Panc1 (cell line): ENCODE results near the gene SUV39H1. TPM values are rescaled to one million over a fixed set of nuclear protein-coding genes. Genes with fewer than 3 reads are reported as not detected.

Experiments used
- ATAC-seq: fragments of 200-7000 bp; cut with Tn5 transposase; 2 replicates; pipeline ENCODE4 v1.9.1; 2020; ENCODE audit warnings: mild to moderate bottlenecking, moderate library complexity
- BruUV-seq: library from RNA; stranded (reverse); fragments of 400-500 nt; replicated peaks from 2 replicates; lab custom pipeline; 2021; lab: Mats Ljungman, UMichigan
- CTCF ChIA-PET: fragments of 300-600 bp; sonication (Branson Sonifier 250); formaldehyde crosslinking; loops from one replicate; lab custom pipeline; 2022; ENCODE audit warnings: antibody characterized with exemption; lab: Charles Lee
- POLR2A ChIA-PET: fragments of 300-600 bp; sonication (Branson Sonifier 250); formaldehyde crosslinking; loops from one replicate; lab custom pipeline; 2022; ENCODE audit warnings: antibody characterized with exemption; lab: Charles Lee
- DNase-seq: peaks from one replicate; pipeline ENCODE4 v3.0.0-alpha.2; 2010; ENCODE audit warnings: low read depth, low spot score
- H3K27ac ChIP-seq: 2 replicates; pipeline ENCODE4 v1.5.1; 2011; ENCODE audit warnings: mild to moderate bottlenecking, low read length, inconsistent platforms
- H3K27me3 ChIP-seq: fragments of 200-500 bp; sonication (Bioruptor generic); 2 replicates; pipeline ENCODE4 v1.6.0; 2014; ENCODE audit warnings: low read length, inconsistent platforms; ENCODE audit not compliant: control insufficient read depth, insufficient read depth
- H3K36me3 ChIP-seq: fragments of 200-500 bp; sonication (Bioruptor generic); 2 replicates; pipeline ENCODE4 v1.5.1; 2014; ENCODE audit warnings: inconsistent platforms, mild to moderate bottlenecking, low read length, moderate library complexity; ENCODE audit not compliant: control insufficient read depth, insufficient read depth
- H3K4me1 ChIP-seq: 2 replicates; pipeline ENCODE4 v1.5.1; 2011; ENCODE audit warnings: inconsistent platforms, mild to moderate bottlenecking, low read length, moderate library complexity; ENCODE audit not compliant: control insufficient read depth, insufficient read depth
- H3K4me3 ChIP-seq, 2 experiments: 2 replicates each; pipeline ENCODE4 v1.5.1; 2011 to 2012; ENCODE audit warnings: low read depth in 2 of 2, low read length in 2 of 2, mild to moderate bottlenecking in 2 of 2, inconsistent platforms in 1 of 2, moderate library complexity in 1 of 2
- H3K9me3 ChIP-seq: fragments of 200-500 bp; sonication (Bioruptor generic); 2 replicates; pipeline ENCODE4 v1.5.1; 2014; ENCODE audit warnings: low read depth, mild to moderate bottlenecking, inconsistent platforms, low read length, moderate library complexity; ENCODE audit not compliant: control insufficient read depth, insufficient read depth
- POLR2AphosphoS5 ChIP-seq: IDR thresholded peaks from 2 replicates; pipeline ENCODE4 v1.6.1; 2012; ENCODE audit warnings: mild to moderate bottlenecking, low read depth, low read length, moderate library complexity
- SIN3A ChIP-seq: IDR thresholded peaks from 2 replicates; pipeline ENCODE4 v1.6.1; 2012; ENCODE audit warnings: low read depth, mild to moderate bottlenecking, low read length, moderate library complexity, borderline replicate concordance; ENCODE audit not compliant: insufficient read depth
- TCF7L2 ChIP-seq: IDR thresholded peaks from 2 replicates; pipeline ENCODE4 v1.6.1; 2011; ENCODE audit warnings: mild to moderate bottlenecking, low read depth, low read length, inconsistent platforms
- in situ Hi-C: cut with HindIII; loops from 2 replicates; pipeline ENCODE4 v1.10.0; 2016; ENCODE audit warnings: low sequenced_read_pairs, low pct_unique_long_range_greater_than_20kb
- intact Hi-C: fragments of 100-400 bp; cut with micrococcal nuclease; formaldehyde crosslinking; loops from one replicate; pipeline ENCODE4 v1.10.0; 2022; ENCODE audit not compliant: unreplicated experiment
- total RNA-seq: library from RNA; stranded (reverse); gene quantifications from one replicate; pipeline ENCODE4 v1.2.1, GENCODE V29; 2021; ENCODE audit not compliant: unreplicated experiment
- TF ChIP-seq, protein P1 (sequence below), 2 experiments: IDR thresholded peaks; 2 replicates each; pipeline ENCODE4 v1.6.1; 2011 to 2012; ENCODE audit warnings: low read depth in 2 of 2, control low read depth in 1 of 2, low read length in 1 of 2, mild to moderate bottlenecking in 1 of 2, moderate library complexity in 1 of 2; ENCODE audit not compliant: insufficient read depth in 1 of 2
- TF ChIP-seq, protein P2 (sequence below): fragments of 450-650 bp; IDR thresholded peaks from 2 replicates; pipeline ENCODE4 v1.5.1; 2017; ENCODE audit warnings: mild to moderate bottlenecking

Gene SUV39H1
- total RNA-seq, 1 experiment from 2014 or later: 25.6 TPM

GRCh38 chrX:48709522-48710112 is 13.1 kb downstream of the SUV39H1 start:
- CTCF ChIA-PET: interaction anchor here (0.6 kb wide), 1 partner anchor 23 kb away, joined by 3 read pairs; no protein-coding TSS in a partner anchor
- DNase-seq (no peak), ATAC-seq (no peak)
- Histone ChIP-seq H3K36me3 (no peaks in the 10 kb centered on the region), H3K27me3 (no peaks in the 10 kb centered on the region), H3K9me3 (no peaks in the 10 kb centered on the region), H3K4me3 (no peak overlapping the region), H3K4me1 (no peaks in the 10 kb centered on the region), H3K27ac (no peak overlapping the region)
- no TSS peak for BruUV-seq
- in situ Hi-C loops (no loop called here), intact Hi-C loops (no loop called here)
- POLR2A ChIA-PET: interaction anchor here (0.5 kb wide), 1 partner anchor 248 kb away, joined by 6 read pairs; no protein-coding TSS in a partner anchor
- TF ChIP-seq SIN3A: no peak
- TF ChIP-seq TCF7L2: no peak
- TF ChIP-seq, protein P1, sequence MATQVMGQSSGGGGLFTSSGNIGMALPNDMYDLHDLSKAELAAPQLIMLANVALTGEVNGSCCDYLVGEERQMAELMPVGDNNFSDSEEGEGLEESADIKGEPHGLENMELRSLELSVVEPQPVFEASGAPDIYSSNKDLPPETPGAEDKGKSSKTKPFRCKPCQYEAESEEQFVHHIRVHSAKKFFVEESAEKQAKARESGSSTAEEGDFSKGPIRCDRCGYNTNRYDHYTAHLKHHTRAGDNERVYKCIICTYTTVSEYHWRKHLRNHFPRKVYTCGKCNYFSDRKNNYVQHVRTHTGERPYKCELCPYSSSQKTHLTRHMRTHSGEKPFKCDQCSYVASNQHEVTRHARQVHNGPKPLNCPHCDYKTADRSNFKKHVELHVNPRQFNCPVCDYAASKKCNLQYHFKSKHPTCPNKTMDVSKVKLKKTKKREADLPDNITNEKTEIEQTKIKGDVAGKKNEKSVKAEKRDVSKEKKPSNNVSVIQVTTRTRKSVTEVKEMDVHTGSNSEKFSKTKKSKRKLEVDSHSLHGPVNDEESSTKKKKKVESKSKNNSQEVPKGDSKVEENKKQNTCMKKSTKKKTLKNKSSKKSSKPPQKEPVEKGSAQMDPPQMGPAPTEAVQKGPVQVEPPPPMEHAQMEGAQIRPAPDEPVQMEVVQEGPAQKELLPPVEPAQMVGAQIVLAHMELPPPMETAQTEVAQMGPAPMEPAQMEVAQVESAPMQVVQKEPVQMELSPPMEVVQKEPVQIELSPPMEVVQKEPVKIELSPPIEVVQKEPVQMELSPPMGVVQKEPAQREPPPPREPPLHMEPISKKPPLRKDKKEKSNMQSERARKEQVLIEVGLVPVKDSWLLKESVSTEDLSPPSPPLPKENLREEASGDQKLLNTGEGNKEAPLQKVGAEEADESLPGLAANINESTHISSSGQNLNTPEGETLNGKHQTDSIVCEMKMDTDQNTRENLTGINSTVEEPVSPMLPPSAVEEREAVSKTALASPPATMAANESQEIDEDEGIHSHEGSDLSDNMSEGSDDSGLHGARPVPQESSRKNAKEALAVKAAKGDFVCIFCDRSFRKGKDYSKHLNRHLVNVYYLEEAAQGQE (IDR thresholded peaks at IDR 0.05; ENCODE audit: insufficient read depth in 1 of 2, low read depth in 2 of 2, low read length in 1 of 2): no peak
- TF ChIP-seq POLR2AphosphoS5: no peak; the same call in 1 of the 2 replicates
- TF ChIP-seq, protein P2, sequence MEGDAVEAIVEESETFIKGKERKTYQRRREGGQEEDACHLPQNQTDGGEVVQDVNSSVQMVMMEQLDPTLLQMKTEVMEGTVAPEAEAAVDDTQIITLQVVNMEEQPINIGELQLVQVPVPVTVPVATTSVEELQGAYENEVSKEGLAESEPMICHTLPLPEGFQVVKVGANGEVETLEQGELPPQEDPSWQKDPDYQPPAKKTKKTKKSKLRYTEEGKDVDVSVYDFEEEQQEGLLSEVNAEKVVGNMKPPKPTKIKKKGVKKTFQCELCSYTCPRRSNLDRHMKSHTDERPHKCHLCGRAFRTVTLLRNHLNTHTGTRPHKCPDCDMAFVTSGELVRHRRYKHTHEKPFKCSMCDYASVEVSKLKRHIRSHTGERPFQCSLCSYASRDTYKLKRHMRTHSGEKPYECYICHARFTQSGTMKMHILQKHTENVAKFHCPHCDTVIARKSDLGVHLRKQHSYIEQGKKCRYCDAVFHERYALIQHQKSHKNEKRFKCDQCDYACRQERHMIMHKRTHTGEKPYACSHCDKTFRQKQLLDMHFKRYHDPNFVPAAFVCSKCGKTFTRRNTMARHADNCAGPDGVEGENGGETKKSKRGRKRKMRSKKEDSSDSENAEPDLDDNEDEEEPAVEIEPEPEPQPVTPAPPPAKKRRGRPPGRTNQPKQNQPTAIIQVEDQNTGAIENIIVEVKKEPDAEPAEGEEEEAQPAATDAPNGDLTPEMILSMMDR: no peak

DNA sequence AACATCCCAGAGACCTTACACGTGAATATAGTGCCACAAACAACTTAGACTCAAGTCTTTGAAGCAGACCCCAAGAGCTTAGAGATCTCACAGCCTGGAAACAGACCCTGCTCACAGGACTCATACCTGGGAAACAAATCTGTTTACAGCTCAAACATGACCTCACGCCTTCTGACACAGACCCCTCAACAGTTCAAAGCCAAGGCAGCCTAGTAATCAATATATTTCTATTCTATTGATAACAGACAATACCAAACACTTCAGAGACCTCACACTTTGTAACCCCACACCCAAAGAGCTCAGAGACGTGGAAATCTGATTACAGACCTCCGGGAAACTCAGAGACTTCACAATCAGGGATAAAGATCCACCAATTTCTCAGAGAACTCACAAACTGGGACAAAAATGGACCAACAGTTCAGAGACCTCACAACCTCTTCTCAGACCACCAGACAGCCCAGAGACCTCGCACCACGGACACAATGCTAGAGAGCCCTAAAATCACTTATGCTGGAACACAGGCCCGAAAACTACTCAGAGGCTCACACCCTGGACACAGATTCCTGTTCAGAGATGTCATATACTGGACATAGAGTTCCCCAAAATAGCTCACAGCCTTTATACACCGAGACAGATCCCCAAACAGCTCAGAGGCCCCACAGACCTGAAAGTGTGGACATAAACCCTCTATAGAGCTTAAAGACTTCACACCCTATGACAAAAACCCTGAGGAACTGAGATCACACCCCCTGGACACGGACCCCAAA is 14.8 kb downstream of the SUV39H1 start:
- H3K36me3 ChIP-seq: no peaks in the 10 kb centered on the region
- ChIA-PET CTCF (no interaction called here), POLR2A (no interaction called here)
- no peak overlapping the region for H3K27ac ChIP-seq
- H3K27me3 ChIP-seq: no peaks in the 10 kb centered on the region
- no peak for DNase-seq
- H3K9me3 ChIP-seq: no peaks in the 10 kb centered on the region
- no peaks in the 10 kb centered on the region for H3K4me1 ChIP-seq
- no peak for ATAC-seq
- no peak overlapping the region for H3K4me3 ChIP-seq
- in situ Hi-C loops: no loop called here
- BruUV-seq: no TSS peak
- no peak for TF ChIP-seq TCF7L2
- TF ChIP-seq, protein P1 (IDR thresholded peaks at IDR 0.05; ENCODE audit: insufficient read depth in 1 of 2, low read depth in 2 of 2, low read length in 1 of 2): no peak
- TF ChIP-seq, protein P2: no peak
- no peak for TF ChIP-seq SIN3A
- TF ChIP-seq POLR2AphosphoS5: no peak
- intact Hi-C loops: no loop called here
